Measurements from ENCODE around the gene BTBD2. TPM values are rescaled to one million over a fixed set of nuclear protein-coding genes. Genes with fewer than 3 reads are reported as not detected.

Gene BTBD2
- total RNA-seq, 1 donor from 2014 or later: 118 TPM

DNA sequence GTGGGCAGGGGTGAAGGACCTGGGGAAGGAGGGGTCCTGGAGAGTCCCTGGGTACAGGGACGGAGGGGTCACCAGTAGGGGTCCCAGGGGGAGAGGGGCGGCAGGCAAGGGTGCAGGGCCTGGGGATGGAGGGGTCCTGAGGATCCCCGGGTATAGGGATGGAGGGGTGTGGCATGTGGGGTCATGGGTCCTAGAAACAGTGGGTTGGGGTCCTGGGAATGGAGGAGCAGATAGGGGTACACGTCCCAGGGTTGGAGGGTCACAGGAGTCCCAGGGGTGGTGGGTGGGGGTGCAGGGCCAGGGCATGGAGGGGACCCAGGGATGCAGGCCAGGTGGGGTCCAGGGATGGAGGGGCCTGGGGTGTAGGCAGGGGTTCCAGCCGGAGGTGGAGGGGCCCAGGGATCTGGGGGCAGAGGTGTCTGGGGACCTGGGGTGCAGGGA is 1.4 kb downstream of the BTBD2 start:
- Mint-ChIP-seq H3K36me3 (peaks cover 14% of the 10 kb centered on the region), H3K9me3 (no peaks in the 10 kb centered on the region), H3K4me3 (no peak overlapping the region), H3K27me3 (no peaks in the 10 kb centered on the region), H3K27ac (no peak overlapping the region), H3K4me1 (ENCODE audit: unreplicated experiment) (no peaks in the 10 kb centered on the region)
- no peak for DNase-seq (ENCODE audit: extremely low spot score, unreplicated experiment)
- TF ChIP-seq, protein P1, sequence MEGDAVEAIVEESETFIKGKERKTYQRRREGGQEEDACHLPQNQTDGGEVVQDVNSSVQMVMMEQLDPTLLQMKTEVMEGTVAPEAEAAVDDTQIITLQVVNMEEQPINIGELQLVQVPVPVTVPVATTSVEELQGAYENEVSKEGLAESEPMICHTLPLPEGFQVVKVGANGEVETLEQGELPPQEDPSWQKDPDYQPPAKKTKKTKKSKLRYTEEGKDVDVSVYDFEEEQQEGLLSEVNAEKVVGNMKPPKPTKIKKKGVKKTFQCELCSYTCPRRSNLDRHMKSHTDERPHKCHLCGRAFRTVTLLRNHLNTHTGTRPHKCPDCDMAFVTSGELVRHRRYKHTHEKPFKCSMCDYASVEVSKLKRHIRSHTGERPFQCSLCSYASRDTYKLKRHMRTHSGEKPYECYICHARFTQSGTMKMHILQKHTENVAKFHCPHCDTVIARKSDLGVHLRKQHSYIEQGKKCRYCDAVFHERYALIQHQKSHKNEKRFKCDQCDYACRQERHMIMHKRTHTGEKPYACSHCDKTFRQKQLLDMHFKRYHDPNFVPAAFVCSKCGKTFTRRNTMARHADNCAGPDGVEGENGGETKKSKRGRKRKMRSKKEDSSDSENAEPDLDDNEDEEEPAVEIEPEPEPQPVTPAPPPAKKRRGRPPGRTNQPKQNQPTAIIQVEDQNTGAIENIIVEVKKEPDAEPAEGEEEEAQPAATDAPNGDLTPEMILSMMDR (conservative IDR thresholded peaks at IDR 0.05): no peak

DNA sequence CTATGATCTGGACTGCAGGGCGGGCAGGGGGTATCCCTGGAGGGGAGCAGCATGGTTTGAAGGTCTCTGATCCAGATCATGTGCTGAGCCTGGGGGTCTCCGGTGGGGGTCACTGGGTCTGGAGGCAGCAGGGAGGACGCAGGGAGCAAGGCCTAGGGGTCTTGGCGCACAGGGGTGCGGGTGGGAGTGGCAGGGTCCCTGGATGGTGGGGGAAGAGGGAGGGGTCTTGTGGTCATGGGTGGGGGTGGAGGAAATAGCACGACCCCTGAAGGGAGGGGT is 1.9 kb downstream of the BTBD2 start:
- no peak overlapping the region for H3K27ac Mint-ChIP-seq
- H3K27me3 Mint-ChIP-seq: no peaks in the 10 kb centered on the region
- peak overlapping the region; percentile 55 for H3K4me3 Mint-ChIP-seq
- no peak for DNase-seq (ENCODE audit: extremely low spot score, unreplicated experiment)
- TF ChIP-seq, protein P1 (conservative IDR thresholded peaks at IDR 0.05): no peak
- H3K4me1 Mint-ChIP-seq (ENCODE audit: unreplicated experiment): no peaks in the 10 kb centered on the region
- peaks cover 14% of the 10 kb centered on the region for H3K36me3 Mint-ChIP-seq
- no peaks in the 10 kb centered on the region for H3K9me3 Mint-ChIP-seq

DNA sequence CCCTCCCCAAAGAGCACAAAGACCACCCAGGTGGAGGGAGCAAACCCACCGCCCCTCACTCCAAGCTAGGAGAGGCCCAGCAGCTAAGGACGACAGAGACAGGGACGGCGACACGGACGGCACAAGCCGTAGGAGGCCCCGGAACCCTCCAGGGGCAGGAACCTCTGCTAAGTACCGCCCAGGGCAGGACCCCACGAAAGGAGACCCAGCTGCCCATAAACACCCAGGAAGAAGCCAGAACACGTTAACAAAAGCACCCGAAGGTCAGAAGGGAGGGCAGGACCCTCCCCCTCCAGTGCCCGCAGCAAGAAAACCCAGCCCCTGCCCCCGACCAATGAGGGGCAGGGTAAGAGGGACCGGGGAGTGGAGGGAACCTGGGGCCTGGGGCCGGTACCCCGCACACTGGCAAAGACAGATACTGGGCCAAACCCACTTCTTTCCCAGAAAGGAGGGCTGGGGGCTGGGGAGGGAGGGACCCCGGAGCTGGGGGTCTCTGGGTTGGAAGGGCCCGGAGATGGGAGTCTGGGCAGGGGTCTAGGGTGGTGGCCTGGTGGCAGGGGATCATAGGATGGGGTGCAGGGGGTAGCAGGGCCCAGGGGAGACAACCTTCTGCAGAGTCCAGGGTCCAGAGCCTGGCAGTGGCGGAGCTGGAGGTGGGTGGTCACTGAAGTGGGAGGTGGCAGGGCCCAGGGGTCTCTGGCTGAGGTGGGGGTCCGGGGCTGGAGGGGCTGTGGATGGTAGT is 2.4 kb downstream of the BTBD2 start:
- Mint-ChIP-seq H3K27me3 (no peaks in the 10 kb centered on the region), H3K4me1 (ENCODE audit: unreplicated experiment) (no peaks in the 10 kb centered on the region), H3K36me3 (peaks cover 14% of the 10 kb centered on the region), H3K4me3 (peak overlapping the region; percentile 71), H3K27ac (no peak overlapping the region), H3K9me3 (no peaks in the 10 kb centered on the region)
- DNase-seq (ENCODE audit: extremely low spot score, unreplicated experiment): no peak
- TF ChIP-seq, protein P1 (conservative IDR thresholded peaks at IDR 0.05): no peak

DNA sequence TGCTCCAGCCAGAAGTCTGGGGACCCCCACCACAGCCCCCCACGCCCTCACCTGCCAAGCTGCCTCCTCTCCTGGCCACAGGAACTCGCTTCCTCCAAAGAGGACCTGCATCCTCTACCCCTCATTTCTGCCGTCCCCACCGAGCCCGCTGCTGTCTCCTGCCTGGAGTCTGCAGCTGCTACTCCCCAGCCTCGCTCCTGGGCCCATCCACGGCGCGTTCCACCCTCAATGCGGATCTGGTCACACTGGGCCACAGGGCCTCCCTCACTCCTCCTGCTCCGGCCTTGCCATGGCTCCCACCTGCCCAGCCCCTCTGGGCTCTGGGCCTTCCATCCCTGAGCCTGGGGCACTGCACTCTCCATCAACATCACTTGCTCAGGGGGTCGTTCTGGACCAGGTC is 4.3 kb downstream of the BTBD2 start:
- Mint-ChIP-seq H3K27ac (peak overlapping the region; percentile 39), H3K4me3 (peak overlapping the region; percentile 69), H3K36me3 (peaks cover 14% of the 10 kb centered on the region), H3K9me3 (no peaks in the 10 kb centered on the region), H3K4me1 (ENCODE audit: unreplicated experiment) (no peaks in the 10 kb centered on the region), H3K27me3 (no peaks in the 10 kb centered on the region)
- DNase-seq (ENCODE audit: extremely low spot score, unreplicated experiment): no peak
- TF ChIP-seq, protein P1 (conservative IDR thresholded peaks at IDR 0.05): no peak

DNA sequence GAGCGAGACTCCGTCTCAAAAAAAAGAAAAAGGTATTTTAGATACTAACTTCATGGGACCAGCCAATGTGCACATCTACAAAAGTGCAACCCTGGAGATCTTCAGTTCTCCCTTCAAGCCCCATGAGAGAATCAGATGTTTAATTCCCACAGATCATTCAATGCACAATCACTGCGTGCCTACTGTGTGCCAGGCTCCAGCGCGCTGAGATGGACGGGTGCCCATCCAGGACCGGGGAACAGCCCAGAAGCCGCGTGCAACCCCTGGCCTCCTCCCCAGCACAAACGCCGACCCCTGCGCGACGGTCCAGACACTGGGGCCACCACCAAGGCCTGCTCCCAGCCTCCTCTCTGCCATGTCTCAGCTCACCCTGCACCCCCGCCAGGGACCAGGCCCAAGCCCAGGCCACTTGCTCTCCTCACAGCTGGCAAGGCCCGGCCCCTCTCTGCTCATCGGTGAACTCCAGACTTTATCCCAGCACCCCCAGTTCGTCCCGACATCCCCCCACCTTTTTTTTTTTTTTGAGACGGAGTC is 5.3 kb downstream of the BTBD2 start:
- Mint-ChIP-seq H3K4me3 (no peak overlapping the region), H3K36me3 (peaks cover 14% of the 10 kb centered on the region), H3K27me3 (no peaks in the 10 kb centered on the region), H3K27ac (no peak overlapping the region), H3K9me3 (no peaks in the 10 kb centered on the region), H3K4me1 (ENCODE audit: unreplicated experiment) (no peaks in the 10 kb centered on the region)
- no peak for DNase-seq (ENCODE audit: extremely low spot score, unreplicated experiment)
- TF ChIP-seq, protein P1 (conservative IDR thresholded peaks at IDR 0.05): no peak
